ENCODE data around the gene TIAL1. TPM values are rescaled to one million over a fixed set of nuclear protein-coding genes. Genes with fewer than 3 reads are reported as not detected.

Gene TIAL1
- total and polyA plus RNA-seq, 2 experiments from 2014 or later: 92.6 to 131 TPM

DNA sequence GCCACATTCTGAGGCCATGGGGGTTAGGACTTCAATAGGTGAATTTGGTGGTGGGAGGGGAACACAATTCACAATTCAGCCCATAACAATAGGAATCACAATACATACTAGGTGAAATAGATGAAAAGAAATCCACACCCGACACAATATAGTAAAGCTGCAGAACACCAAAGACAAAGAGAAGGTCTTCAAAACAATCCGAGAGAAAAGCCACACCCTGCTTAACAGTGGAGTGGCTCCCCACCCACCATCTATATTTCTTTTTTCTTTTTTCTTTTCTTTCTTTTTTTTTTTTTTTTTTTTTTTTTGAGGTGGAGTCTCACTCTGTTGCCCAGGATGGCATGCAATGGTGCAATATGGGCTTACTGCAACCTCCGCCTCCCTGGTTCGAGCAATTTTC lies 14.7 kb upstream of the TIAL1 start:
- no peaks in the 10 kb centered on the region for H3K36me3 ChIP-seq (ENCODE audit: insufficient read depth)
- no peaks in the 10 kb centered on the region for H3F3A ChIP-seq (replicated peaks; ENCODE audit: low read depth)
- no peaks in the 10 kb centered on the region for H3K79me2 ChIP-seq (replicated peaks; ENCODE audit: insufficient read depth)
- DNase-seq (ENCODE audit: low spot score) (no peak), ATAC-seq (no peak)
- H2AFZ ChIP-seq: no peak overlapping the region
- H3K4me1 Mint-ChIP-seq: no peaks in the 10 kb centered on the region
- no peaks in the 10 kb centered on the region for H3K9me2 ChIP-seq (ENCODE audit: insufficient read depth)
- TF ChIP-seq, protein P1, sequence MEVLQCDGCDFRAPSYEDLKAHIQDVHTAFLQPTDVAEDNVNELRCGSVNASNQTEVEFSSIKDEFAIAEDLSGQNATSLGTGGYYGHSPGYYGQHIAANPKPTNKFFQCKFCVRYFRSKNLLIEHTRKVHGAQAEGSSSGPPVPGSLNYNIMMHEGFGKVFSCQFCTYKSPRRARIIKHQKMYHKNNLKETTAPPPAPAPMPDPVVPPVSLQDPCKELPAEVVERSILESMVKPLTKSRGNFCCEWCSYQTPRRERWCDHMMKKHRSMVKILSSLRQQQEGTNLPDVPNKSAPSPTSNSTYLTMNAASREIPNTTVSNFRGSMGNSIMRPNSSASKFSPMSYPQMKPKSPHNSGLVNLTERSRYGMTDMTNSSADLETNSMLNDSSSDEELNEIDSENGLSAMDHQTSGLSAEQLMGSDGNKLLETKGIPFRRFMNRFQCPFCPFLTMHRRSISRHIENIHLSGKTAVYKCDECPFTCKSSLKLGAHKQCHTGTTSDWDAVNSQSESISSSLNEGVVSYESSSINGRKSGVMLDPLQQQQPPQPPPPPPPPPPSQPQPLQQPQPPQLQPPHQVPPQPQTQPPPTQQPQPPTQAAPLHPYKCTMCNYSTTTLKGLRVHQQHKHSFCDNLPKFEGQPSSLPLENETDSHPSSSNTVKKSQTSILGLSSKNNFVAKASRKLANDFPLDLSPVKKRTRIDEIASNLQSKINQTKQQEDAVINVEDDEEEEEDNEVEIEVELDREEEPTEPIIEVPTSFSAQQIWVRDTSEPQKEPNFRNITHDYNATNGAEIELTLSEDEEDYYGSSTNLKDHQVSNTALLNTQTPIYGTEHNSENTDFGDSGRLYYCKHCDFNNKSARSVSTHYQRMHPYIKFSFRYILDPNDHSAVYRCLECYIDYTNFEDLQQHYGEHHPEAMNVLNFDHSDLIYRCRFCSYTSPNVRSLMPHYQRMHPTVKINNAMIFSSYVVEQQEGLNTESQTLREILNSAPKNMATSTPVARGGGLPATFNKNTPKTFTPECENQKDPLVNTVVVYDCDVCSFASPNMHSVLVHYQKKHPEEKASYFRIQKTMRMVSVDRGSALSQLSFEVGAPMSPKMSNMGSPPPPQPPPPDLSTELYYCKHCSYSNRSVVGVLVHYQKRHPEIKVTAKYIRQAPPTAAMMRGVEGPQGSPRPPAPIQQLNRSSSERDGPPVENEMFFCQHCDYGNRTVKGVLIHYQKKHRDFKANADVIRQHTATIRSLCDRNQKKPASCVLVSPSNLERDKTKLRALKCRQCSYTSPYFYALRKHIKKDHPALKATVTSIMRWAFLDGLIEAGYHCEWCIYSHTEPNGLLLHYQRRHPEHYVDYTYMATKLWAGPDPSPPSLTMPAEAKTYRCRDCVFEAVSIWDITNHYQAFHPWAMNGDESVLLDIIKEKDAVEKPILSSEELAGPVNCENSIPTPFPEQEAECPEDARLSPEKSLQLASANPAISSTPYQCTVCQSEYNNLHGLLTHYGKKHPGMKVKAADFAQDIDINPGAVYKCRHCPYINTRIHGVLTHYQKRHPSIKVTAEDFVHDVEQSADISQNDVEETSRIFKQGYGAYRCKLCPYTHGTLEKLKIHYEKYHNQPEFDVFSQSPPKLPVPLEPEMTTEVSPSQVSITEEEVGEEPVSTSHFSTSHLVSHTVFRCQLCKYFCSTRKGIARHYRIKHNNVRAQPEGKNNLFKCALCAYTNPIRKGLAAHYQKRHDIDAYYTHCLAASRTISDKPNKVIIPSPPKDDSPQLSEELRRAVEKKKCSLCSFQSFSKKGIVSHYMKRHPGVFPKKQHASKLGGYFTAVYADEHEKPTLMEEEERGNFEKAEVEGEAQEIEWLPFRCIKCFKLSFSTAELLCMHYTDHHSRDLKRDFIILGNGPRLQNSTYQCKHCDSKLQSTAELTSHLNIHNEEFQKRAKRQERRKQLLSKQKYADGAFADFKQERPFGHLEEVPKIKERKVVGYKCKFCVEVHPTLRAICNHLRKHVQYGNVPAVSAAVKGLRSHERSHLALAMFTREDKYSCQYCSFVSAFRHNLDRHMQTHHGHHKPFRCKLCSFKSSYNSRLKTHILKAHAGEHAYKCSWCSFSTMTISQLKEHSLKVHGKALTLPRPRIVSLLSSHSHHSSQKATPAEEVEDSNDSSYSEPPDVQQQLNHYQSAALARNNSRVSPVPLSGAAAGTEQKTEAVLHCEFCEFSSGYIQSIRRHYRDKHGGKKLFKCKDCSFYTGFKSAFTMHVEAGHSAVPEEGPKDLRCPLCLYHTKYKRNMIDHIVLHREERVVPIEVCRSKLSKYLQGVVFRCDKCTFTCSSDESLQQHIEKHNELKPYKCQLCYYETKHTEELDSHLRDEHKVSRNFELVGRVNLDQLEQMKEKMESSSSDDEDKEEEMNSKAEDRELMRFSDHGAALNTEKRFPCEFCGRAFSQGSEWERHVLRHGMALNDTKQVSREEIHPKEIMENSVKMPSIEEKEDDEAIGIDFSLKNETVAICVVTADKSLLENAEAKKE (CRISPR knock-in tag; IDR thresholded peaks at IDR 0.05): no peak
- no peak for TF ChIP-seq EZH2 (IDR thresholded peaks at IDR 0.05; ENCODE audit: low read depth, unreplicated experiment)
- TF ChIP-seq JUNB (IDR thresholded peaks at IDR 0.05; ENCODE audit: unreplicated experiment): no peak
- H3K27ac Mint-ChIP-seq: no peak overlapping the region
- H3K4me3 ChIP-seq: no peak overlapping the region
- H3K27me3 ChIP-seq (ENCODE audit: insufficient read depth): no peaks in the 10 kb centered on the region
- no peak overlapping the region for H3K27ac ChIP-seq (ENCODE audit: low read depth)
- H3K27me3 Mint-ChIP-seq (ENCODE audit: insufficient read depth, low read depth, poor library complexity): peaks cover 8% of the 10 kb centered on the region
- H3K4me2 ChIP-seq: no peak overlapping the region
- H3K4me1 ChIP-seq (ENCODE audit: insufficient read depth): no peaks in the 10 kb centered on the region
- H3K4me3 Mint-ChIP-seq: no peak overlapping the region
- H4K20me1 ChIP-seq (replicated peaks; ENCODE audit: insufficient read depth): no peaks in the 10 kb centered on the region
- no peaks in the 10 kb centered on the region for H3K36me3 Mint-ChIP-seq (ENCODE audit: low read depth)
- peaks cover 11% of the 10 kb centered on the region; the same call in 2 of the 3 replicates for H3K9me3 Mint-ChIP-seq

DNA sequence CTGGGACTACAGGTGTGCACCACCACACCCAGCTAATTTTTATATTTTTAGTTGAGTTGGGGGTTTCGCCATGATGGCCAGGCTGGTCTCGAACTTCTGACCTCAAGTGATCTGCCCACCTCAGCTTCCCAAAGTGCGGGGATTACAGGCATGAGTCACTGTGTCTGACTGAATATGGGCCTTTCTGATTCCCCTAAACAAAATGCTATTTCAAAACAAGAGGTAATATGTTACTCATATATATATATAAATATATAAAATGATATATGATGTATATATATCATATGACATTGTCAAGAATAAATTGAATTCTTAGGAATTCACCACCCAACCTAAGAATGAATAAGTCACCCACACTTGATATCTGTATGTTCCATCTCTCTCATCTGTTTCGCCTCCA lies 12.8 kb upstream of the TIAL1 start:
- no peak overlapping the region for H3K4me3 ChIP-seq
- H3K79me2 ChIP-seq (replicated peaks; ENCODE audit: insufficient read depth): no peaks in the 10 kb centered on the region
- H3K4me3 Mint-ChIP-seq: no peak overlapping the region
- H3K4me1 ChIP-seq (ENCODE audit: insufficient read depth): no peaks in the 10 kb centered on the region
- H3K27me3 Mint-ChIP-seq (ENCODE audit: insufficient read depth, low read depth, poor library complexity): peaks cover 8% of the 10 kb centered on the region
- no peaks in the 10 kb centered on the region for H3K4me1 Mint-ChIP-seq
- no peak overlapping the region for H2AFZ ChIP-seq
- no peaks in the 10 kb centered on the region for H3K36me3 Mint-ChIP-seq (ENCODE audit: low read depth)
- peaks cover 8% of the 10 kb centered on the region; the same call in 2 of the 3 replicates for H3K9me3 Mint-ChIP-seq
- no peaks in the 10 kb centered on the region for H4K20me1 ChIP-seq (replicated peaks; ENCODE audit: insufficient read depth)
- ATAC-seq (no peak), DNase-seq (ENCODE audit: low spot score) (no peak)
- H3K27ac Mint-ChIP-seq: no peak overlapping the region
- no peaks in the 10 kb centered on the region for H3K9me2 ChIP-seq (ENCODE audit: insufficient read depth)
- H3F3A ChIP-seq (replicated peaks; ENCODE audit: low read depth): no peaks in the 10 kb centered on the region
- H3K27me3 ChIP-seq (ENCODE audit: insufficient read depth): no peaks in the 10 kb centered on the region
- no peaks in the 10 kb centered on the region for H3K36me3 ChIP-seq (ENCODE audit: insufficient read depth)
- H3K27ac ChIP-seq (ENCODE audit: low read depth): no peak overlapping the region
- no peak overlapping the region for H3K4me2 ChIP-seq
- TF ChIP-seq, protein P2, sequence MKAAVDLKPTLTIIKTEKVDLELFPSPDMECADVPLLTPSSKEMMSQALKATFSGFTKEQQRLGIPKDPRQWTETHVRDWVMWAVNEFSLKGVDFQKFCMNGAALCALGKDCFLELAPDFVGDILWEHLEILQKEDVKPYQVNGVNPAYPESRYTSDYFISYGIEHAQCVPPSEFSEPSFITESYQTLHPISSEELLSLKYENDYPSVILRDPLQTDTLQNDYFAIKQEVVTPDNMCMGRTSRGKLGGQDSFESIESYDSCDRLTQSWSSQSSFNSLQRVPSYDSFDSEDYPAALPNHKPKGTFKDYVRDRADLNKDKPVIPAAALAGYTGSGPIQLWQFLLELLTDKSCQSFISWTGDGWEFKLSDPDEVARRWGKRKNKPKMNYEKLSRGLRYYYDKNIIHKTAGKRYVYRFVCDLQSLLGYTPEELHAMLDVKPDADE (IDR thresholded peaks at IDR 0.05): no peak
- TF ChIP-seq ZNF114 (CRISPR knock-in tag; IDR thresholded peaks at IDR 0.05) (no peak), JUNB (IDR thresholded peaks at IDR 0.05; ENCODE audit: unreplicated experiment) (no peak)
- TF ChIP-seq, protein P1 (CRISPR knock-in tag; IDR thresholded peaks at IDR 0.05): no peak
